ENCODE data around the gene EFHC2.

The EFHC2 gene

DNA sequence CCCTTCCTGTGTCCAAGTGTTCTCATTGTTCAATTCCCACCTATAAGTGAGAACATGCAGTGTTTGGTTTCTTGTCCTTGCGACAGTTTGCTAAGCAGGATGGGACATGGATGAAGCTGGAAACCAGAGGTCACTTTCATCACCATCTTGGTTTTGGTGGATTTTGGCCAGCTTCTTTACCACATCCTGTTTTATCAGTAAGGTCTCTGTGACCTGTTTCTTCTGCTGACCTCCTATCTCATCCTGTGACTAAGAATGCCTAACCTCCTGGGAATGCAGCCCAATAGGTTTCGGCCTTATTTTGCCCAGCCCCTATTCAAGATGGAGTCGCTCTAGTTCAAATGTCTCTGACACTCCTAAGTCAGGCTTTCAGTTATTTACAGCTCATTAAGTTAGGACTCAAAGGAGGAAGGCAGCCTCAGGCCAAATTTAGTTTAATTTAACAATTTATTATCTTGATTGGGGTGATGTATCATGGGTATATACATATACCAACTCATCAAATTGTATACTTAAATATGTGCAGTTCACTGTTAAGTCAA, 200.3 kb downstream of the EFHC2 start:
- H3K4me2 ChIP-seq (ENCODE audit: low read length) = no peak overlapping the region
- no peak overlapping the region for H3K4me3 ChIP-seq (ENCODE audit: low read length)
- H3K36me3 ChIP-seq (replicated peaks; ENCODE audit: low read depth, low read length) = no peaks in the 10 kb centered on the region
- no peaks in the 10 kb centered on the region for H3K4me1 ChIP-seq (ENCODE audit: low read length)
- no peaks in the 10 kb centered on the region for H3K9me3 ChIP-seq (ENCODE audit: insufficient read depth, low read length)
- H2AFZ ChIP-seq (ENCODE audit: low read depth, low read length) = no peak overlapping the region
- H4K20me1 ChIP-seq (ENCODE audit: insufficient read depth, low read length) = no peaks in the 10 kb centered on the region
- no peaks in the 10 kb centered on the region for H3K79me2 ChIP-seq (ENCODE audit: low read length)
- no peaks in the 10 kb centered on the region for H3K27me3 ChIP-seq (ENCODE audit: low read depth, low read length)
- H3K9ac ChIP-seq (ENCODE audit: low read length) = no peak overlapping the region
- no peak overlapping the region for H3K27ac ChIP-seq (ENCODE audit: low read length)
- TF ChIP-seq, protein P1, sequence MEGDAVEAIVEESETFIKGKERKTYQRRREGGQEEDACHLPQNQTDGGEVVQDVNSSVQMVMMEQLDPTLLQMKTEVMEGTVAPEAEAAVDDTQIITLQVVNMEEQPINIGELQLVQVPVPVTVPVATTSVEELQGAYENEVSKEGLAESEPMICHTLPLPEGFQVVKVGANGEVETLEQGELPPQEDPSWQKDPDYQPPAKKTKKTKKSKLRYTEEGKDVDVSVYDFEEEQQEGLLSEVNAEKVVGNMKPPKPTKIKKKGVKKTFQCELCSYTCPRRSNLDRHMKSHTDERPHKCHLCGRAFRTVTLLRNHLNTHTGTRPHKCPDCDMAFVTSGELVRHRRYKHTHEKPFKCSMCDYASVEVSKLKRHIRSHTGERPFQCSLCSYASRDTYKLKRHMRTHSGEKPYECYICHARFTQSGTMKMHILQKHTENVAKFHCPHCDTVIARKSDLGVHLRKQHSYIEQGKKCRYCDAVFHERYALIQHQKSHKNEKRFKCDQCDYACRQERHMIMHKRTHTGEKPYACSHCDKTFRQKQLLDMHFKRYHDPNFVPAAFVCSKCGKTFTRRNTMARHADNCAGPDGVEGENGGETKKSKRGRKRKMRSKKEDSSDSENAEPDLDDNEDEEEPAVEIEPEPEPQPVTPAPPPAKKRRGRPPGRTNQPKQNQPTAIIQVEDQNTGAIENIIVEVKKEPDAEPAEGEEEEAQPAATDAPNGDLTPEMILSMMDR (IDR thresholded peaks at IDR 0.05; ENCODE audit: low read depth, low read length) = no peak
- no peak for TF ChIP-seq EZH2phosphoT487 (IDR thresholded peaks at IDR 0.05; ENCODE audit: low read depth)

DNA sequence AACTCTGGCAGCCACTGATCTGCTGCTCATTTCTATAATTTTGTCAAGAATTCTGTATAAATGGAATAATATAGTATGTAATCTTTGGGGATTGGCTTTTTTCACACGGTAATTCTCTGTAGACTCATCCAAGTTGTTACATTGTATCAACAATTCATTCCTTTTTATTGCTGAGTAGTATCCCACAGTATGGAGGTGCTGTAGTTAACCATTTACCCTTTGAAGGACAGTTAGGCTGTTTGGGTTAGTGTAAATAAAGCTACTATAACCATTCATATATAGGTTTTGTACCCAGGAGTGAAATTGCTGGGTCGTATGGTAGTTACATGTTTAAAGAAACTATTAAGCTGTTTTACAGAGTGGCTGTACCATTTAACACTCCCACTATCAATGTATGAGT, 213.3 kb downstream of the EFHC2 start:
- no peaks in the 10 kb centered on the region for H3K4me1 ChIP-seq (ENCODE audit: low read length)
- no peaks in the 10 kb centered on the region for H3K27me3 ChIP-seq (ENCODE audit: low read depth, low read length)
- no peaks in the 10 kb centered on the region for H4K20me1 ChIP-seq (ENCODE audit: insufficient read depth, low read length)
- no peak overlapping the region for H3K9ac ChIP-seq (ENCODE audit: low read length)
- no peak overlapping the region for H3K27ac ChIP-seq (ENCODE audit: low read length)
- H3K9me3 ChIP-seq (ENCODE audit: insufficient read depth, low read length) = no peaks in the 10 kb centered on the region
- H2AFZ ChIP-seq (ENCODE audit: low read depth, low read length) = no peak overlapping the region
- H3K79me2 ChIP-seq (ENCODE audit: low read length) = no peaks in the 10 kb centered on the region
- H3K36me3 ChIP-seq (replicated peaks; ENCODE audit: low read depth, low read length) = no peaks in the 10 kb centered on the region
- TF ChIP-seq EZH2phosphoT487 (IDR thresholded peaks at IDR 0.05; ENCODE audit: low read depth) = no peak
- TF ChIP-seq, protein P1 (IDR thresholded peaks at IDR 0.05; ENCODE audit: low read depth, low read length) = no peak
- no peak overlapping the region for H3K4me3 ChIP-seq (ENCODE audit: low read length)
- no peak overlapping the region for H3K4me2 ChIP-seq (ENCODE audit: low read length)

DNA sequence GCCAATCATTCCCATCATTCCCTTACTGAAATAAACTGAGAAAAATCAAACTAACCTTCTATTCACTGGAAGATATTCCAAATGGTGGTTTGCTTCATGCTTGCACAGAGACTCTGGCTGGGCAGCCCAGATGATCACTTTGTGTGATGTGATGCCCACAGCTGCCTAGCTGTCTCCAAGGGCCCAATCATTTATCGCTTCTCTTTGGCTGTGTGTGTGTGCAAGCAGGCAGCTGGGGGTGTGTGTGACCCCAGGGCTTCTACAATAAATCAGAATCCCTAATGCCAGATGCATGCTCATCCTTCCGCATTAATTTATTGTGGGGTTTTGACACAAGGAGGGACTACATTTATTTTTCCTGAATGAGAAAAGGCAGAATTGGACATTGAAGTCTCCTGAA, 230.1 kb downstream of the EFHC2 start:
- H3K4me2 ChIP-seq (ENCODE audit: low read length) = no peak overlapping the region
- H3K4me3 ChIP-seq (ENCODE audit: low read length) = no peak overlapping the region
- H3K9me3 ChIP-seq (ENCODE audit: insufficient read depth, low read length) = no peaks in the 10 kb centered on the region
- H4K20me1 ChIP-seq (ENCODE audit: insufficient read depth, low read length) = no peaks in the 10 kb centered on the region
- no peaks in the 10 kb centered on the region for H3K27me3 ChIP-seq (ENCODE audit: low read depth, low read length)
- H3K27ac ChIP-seq (ENCODE audit: low read length) = no peak overlapping the region
- no peaks in the 10 kb centered on the region for H3K36me3 ChIP-seq (replicated peaks; ENCODE audit: low read depth, low read length)
- H2AFZ ChIP-seq (ENCODE audit: low read depth, low read length) = no peak overlapping the region
- no peaks in the 10 kb centered on the region for H3K79me2 ChIP-seq (ENCODE audit: low read length)
- H3K4me1 ChIP-seq (ENCODE audit: low read length) = no peaks in the 10 kb centered on the region
- TF ChIP-seq, protein P1 (IDR thresholded peaks at IDR 0.05; ENCODE audit: low read depth, low read length) = no peak
- TF ChIP-seq EZH2phosphoT487 (IDR thresholded peaks at IDR 0.05; ENCODE audit: low read depth) = no peak
- H3K9ac ChIP-seq (ENCODE audit: low read length) = no peak overlapping the region

DNA sequence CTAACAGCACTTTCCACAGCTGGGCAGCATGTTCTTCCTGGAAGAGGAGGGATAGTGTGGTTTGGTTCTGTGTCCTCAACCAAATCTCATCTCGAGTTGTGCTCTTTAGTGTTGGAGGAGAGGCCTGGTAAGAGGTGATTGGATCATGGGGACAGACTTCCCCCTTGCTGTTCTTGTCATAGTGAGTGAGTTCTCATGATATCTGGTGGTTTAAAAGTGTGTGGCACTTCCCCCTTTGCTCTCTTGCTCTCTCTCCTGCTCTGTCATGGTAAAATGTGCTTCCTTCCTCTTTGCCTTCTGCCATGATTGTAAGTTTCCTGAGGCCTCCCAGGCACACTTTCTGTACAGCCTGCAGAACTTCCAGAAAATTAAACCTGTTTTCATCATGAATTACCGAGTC, 236.6 kb downstream of the EFHC2 start:
- Histone ChIP-seq H3K4me1 (ENCODE audit: low read length) (no peaks in the 10 kb centered on the region), H3K27me3 (ENCODE audit: low read depth, low read length) (no peaks in the 10 kb centered on the region), H3K4me2 (ENCODE audit: low read length) (no peak overlapping the region), H3K27ac (ENCODE audit: low read length) (no peak overlapping the region), H2AFZ (ENCODE audit: low read depth, low read length) (no peak overlapping the region), H3K4me3 (ENCODE audit: low read length) (no peak overlapping the region), H3K9me3 (ENCODE audit: insufficient read depth, low read length) (no peaks in the 10 kb centered on the region), H4K20me1 (ENCODE audit: insufficient read depth, low read length) (no peaks in the 10 kb centered on the region), H3K79me2 (ENCODE audit: low read length) (no peaks in the 10 kb centered on the region), H3K9ac (ENCODE audit: low read length) (no peak overlapping the region), H3K36me3 (replicated peaks; ENCODE audit: low read depth, low read length) (no peaks in the 10 kb centered on the region)
- TF ChIP-seq, protein P1 (IDR thresholded peaks at IDR 0.05; ENCODE audit: low read depth, low read length) = no peak
- no peak for TF ChIP-seq EZH2phosphoT487 (IDR thresholded peaks at IDR 0.05; ENCODE audit: low read depth)
